ENCODE measurements around the gene SEC14L5. TPM values are rescaled to one million over a fixed set of nuclear protein-coding genes. Genes with fewer than 3 reads are reported as not detected.
A peak's percentile ranks its signal among the peaks of the same experiment; 100 is the strongest.

Gene SEC14L5
- total RNA-seq, 1 donor from 2014 or later = 0.32 TPM

DNA sequence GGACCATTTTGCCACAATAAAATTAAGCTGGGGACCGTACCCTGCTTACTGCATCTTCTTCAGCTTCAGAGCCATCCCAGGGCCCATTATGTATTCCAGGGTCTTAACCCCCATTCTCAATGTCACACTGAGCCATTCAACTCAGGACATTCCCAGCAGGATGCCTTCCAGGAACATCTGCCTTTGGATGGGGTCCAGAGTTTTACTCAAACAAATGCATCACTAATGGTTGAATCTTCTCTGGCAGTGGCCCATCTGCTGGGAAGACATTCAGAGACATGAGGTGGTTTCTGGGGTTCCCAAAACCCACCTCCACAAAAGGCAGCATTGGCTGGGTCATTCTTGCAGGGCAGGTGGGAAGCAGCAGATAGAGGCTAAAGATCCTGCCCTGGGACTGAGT, 3.4 kb upstream of the SEC14L5 start:
- Histone ChIP-seq H3K79me2 (ENCODE audit: insufficient read depth, low read length) (no peaks in the 10 kb centered on the region), H3K9me3 (ENCODE audit: insufficient read depth, low read depth, low read length) (no peaks in the 10 kb centered on the region), H3K4me3 (ENCODE audit: insufficient read depth, low read depth, low read length) (no peak overlapping the region), H3K4me2 (ENCODE audit: low read length) (no peak overlapping the region), H3K27me3 (ENCODE audit: insufficient read depth, low read length) (peaks cover under 1% of the 10 kb centered on the region), H3K27ac (ENCODE audit: low read depth, low read length) (no peak overlapping the region), H3K9ac (ENCODE audit: low read length) (no peak overlapping the region), H3K4me1 (ENCODE audit: insufficient read depth, low read length) (peaks cover 10% of the 10 kb centered on the region), H3K36me3 (ENCODE audit: insufficient read depth, low read length) (no peaks in the 10 kb centered on the region), H4K20me1 (ENCODE audit: insufficient read depth, low read length) (peaks cover 5% of the 10 kb centered on the region), H2AFZ (ENCODE audit: low read depth, low read length) (no peak overlapping the region)
- no peaks in the 10 kb centered on the region for H3K9me3 Mint-ChIP-seq (ENCODE audit: unreplicated experiment)
- no peak for DNase-seq (ENCODE audit: low read depth)
- no peak overlapping the region for H3K4me3 Mint-ChIP-seq (ENCODE audit: unreplicated experiment)
- TF ChIP-seq EZH2 (IDR thresholded peaks at IDR 0.05; ENCODE audit: insufficient read depth, low read length) = no peak
- TF ChIP-seq, protein P1, sequence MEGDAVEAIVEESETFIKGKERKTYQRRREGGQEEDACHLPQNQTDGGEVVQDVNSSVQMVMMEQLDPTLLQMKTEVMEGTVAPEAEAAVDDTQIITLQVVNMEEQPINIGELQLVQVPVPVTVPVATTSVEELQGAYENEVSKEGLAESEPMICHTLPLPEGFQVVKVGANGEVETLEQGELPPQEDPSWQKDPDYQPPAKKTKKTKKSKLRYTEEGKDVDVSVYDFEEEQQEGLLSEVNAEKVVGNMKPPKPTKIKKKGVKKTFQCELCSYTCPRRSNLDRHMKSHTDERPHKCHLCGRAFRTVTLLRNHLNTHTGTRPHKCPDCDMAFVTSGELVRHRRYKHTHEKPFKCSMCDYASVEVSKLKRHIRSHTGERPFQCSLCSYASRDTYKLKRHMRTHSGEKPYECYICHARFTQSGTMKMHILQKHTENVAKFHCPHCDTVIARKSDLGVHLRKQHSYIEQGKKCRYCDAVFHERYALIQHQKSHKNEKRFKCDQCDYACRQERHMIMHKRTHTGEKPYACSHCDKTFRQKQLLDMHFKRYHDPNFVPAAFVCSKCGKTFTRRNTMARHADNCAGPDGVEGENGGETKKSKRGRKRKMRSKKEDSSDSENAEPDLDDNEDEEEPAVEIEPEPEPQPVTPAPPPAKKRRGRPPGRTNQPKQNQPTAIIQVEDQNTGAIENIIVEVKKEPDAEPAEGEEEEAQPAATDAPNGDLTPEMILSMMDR (IDR thresholded peaks at IDR 0.05; ENCODE audit: insufficient read depth, low read depth, low read length) = no peak
- H3K27me3 Mint-ChIP-seq (ENCODE audit: low read depth, unreplicated experiment) = no peaks in the 10 kb centered on the region
- H3K36me3 Mint-ChIP-seq (ENCODE audit: low read depth, unreplicated experiment) = no peaks in the 10 kb centered on the region
- H3K27ac Mint-ChIP-seq (ENCODE audit: unreplicated experiment) = no peak overlapping the region
- H3K4me1 Mint-ChIP-seq (ENCODE audit: low read depth, unreplicated experiment) = peaks cover 2% of the 10 kb centered on the region
- no peak for FAIRE-seq

DNA sequence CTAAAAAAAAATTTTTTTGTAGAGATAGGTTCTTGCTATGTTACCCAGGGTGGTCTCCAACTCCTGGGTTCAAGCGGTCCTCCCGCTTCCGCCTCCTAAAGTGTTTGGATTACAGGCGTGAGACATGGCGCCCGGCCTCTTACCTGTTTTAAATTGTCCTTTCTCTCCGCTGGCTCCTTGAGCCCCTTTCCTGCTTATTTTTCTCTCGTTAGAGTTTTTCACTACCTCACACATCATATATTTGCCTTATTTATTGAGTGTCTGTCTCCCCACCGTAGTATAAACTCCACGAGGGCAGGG, 760 bp upstream of the SEC14L5 start:
- Histone ChIP-seq H3K27ac (ENCODE audit: low read depth, low read length) (no peak overlapping the region), H3K27me3 (ENCODE audit: insufficient read depth, low read length) (peaks cover 10% of the 10 kb centered on the region), H3K4me1 (ENCODE audit: insufficient read depth, low read length) (peaks cover 10% of the 10 kb centered on the region), H3K36me3 (ENCODE audit: insufficient read depth, low read length) (no peaks in the 10 kb centered on the region), H3K4me3 (ENCODE audit: insufficient read depth, low read depth, low read length) (peak overlapping the region; percentile 75), H2AFZ (ENCODE audit: low read depth, low read length) (peak overlapping the region; percentile 92), H4K20me1 (ENCODE audit: insufficient read depth, low read length) (peaks cover 5% of the 10 kb centered on the region), H3K9ac (ENCODE audit: low read length) (peak overlapping the region; percentile 58), H3K9me3 (ENCODE audit: insufficient read depth, low read depth, low read length) (no peaks in the 10 kb centered on the region), H3K79me2 (ENCODE audit: insufficient read depth, low read length) (no peaks in the 10 kb centered on the region), H3K4me2 (ENCODE audit: low read length) (peak overlapping the region; percentile 99)
- Mint-ChIP-seq H3K4me3 (ENCODE audit: unreplicated experiment) (peak overlapping the region; percentile 85), H3K36me3 (ENCODE audit: low read depth, unreplicated experiment) (no peaks in the 10 kb centered on the region), H3K9me3 (ENCODE audit: unreplicated experiment) (no peaks in the 10 kb centered on the region), H3K27me3 (ENCODE audit: low read depth, unreplicated experiment) (no peaks in the 10 kb centered on the region), H3K4me1 (ENCODE audit: low read depth, unreplicated experiment) (peaks cover 2% of the 10 kb centered on the region), H3K27ac (ENCODE audit: unreplicated experiment) (peak overlapping the region; percentile 20)
- DNase-seq (ENCODE audit: low read depth) = no peak
- FAIRE-seq = no peak
- TF ChIP-seq EZH2 (IDR thresholded peaks at IDR 0.05; ENCODE audit: insufficient read depth, low read length) = no peak
- TF ChIP-seq, protein P1 (IDR thresholded peaks at IDR 0.05; ENCODE audit: insufficient read depth, low read depth, low read length) = no peak

DNA sequence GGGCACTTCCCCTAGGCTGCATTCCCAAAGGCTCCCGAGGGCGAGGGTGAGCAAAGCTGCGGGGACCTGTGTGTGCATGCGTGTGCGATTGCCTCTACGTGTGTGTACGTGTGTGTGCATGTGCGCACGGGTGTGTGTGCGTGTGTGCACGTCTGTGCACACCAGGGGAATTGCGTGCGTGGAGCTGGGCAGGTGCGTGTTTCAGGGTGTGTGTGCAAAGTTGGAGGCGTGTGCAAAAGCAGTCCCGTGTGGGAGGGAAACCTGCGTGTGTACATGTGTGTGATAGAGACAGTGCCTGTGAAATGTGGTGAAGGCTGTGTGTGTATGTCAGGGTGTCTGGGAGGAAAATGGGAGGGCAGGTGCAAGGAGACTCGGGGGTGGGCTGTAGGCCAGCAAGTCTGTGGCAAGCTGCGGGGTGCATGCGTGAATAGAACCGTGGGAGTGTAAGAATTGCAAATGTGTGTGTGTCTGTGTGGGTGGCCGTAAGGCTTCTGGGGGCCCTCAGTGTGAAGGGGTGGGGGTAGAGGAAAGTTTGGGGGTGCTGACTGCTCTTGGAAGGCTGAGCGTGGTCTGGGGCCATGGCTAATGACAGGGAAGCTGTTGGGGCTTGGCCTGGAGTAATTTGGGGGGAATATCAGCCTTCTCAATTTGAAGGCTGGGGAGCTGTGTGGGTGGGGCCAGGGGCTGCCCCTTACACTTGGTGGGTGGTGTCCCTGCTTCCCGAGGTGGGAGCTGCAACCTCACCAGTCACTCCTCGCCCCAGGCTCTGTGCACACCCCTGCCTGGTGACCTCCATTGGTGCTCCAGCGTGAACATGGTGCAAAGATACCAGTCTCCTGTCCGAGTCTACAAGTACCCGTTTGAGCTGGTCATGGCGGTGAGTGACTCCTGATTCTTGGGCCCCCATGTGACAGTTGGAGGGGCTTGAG, 644 bp downstream of the SEC14L5 start:
- Mint-ChIP-seq H3K4me3 (ENCODE audit: unreplicated experiment) (no peak overlapping the region), H3K4me1 (ENCODE audit: low read depth, unreplicated experiment) (peaks cover 2% of the 10 kb centered on the region), H3K9me3 (ENCODE audit: unreplicated experiment) (no peaks in the 10 kb centered on the region), H3K27ac (ENCODE audit: unreplicated experiment) (no peak overlapping the region), H3K27me3 (ENCODE audit: low read depth, unreplicated experiment) (no peaks in the 10 kb centered on the region), H3K36me3 (ENCODE audit: low read depth, unreplicated experiment) (no peaks in the 10 kb centered on the region)
- Histone ChIP-seq H3K4me3 (ENCODE audit: insufficient read depth, low read depth, low read length) (peak overlapping the region; percentile 44), H2AFZ (ENCODE audit: low read depth, low read length) (peak overlapping the region; percentile 2), H3K79me2 (ENCODE audit: insufficient read depth, low read length) (no peaks in the 10 kb centered on the region), H4K20me1 (ENCODE audit: insufficient read depth, low read length) (peaks cover 5% of the 10 kb centered on the region), H3K9me3 (ENCODE audit: insufficient read depth, low read depth, low read length) (no peaks in the 10 kb centered on the region), H3K36me3 (ENCODE audit: insufficient read depth, low read length) (no peaks in the 10 kb centered on the region), H3K4me1 (ENCODE audit: insufficient read depth, low read length) (peaks cover 10% of the 10 kb centered on the region), H3K27me3 (ENCODE audit: insufficient read depth, low read length) (peaks cover 10% of the 10 kb centered on the region), H3K27ac (ENCODE audit: low read depth, low read length) (no peak overlapping the region), H3K9ac (ENCODE audit: low read length) (no peak overlapping the region), H3K4me2 (ENCODE audit: low read length) (peak overlapping the region; percentile 83)
- no peak for DNase-seq (ENCODE audit: low read depth)
- TF ChIP-seq, protein P1 (IDR thresholded peaks at IDR 0.05; ENCODE audit: insufficient read depth, low read depth, low read length) = no peak
- TF ChIP-seq EZH2 (IDR thresholded peaks at IDR 0.05; ENCODE audit: insufficient read depth, low read length) = no peak
- FAIRE-seq = no peak

Data from astrocyte (in vitro differentiated cells and primary cell).